Erythroblast (primary cell): ENCODE results near the gene ARHGEF12.

ENCODE experiments used
- GATA1 ChIP-seq: IDR thresholded peaks from 2 replicates; pipeline ENCODE4 v1.6.1; 2011; ENCODE audit warnings: low read depth, mild to moderate bottlenecking, control low read depth, low read length, moderate library complexity
- POLR2A ChIP-seq: IDR thresholded peaks from 2 replicates; pipeline ENCODE4 v1.6.1; 2011; ENCODE audit warnings: mild to moderate bottlenecking, low read length

GRCh38 chr11:120381401-120381800 lies 45.2 kb downstream of the ARHGEF12 start:
- TF ChIP-seq POLR2A (no peak), GATA1 (no peak)
